ENCODE measurements around the gene CFAP77.

Gene CFAP77

GRCh38 chr9:132590037-132590317 lies 180.0 kb downstream of the CFAP77 start:
- peaks cover 62% of the 10 kb centered on the region for H3K27me3 ChIP-seq (ENCODE audit: insufficient read depth, poor library complexity, severe bottlenecking)
- H3K4me3 ChIP-seq (replicated peaks; ENCODE audit: insufficient read depth, low read length) = no peak overlapping the region
- no peak overlapping the region for H3K27ac ChIP-seq (replicated peaks)
- no peak for DNase-seq (ENCODE audit: low read depth in 1 of 2, low spot score in 1 of 2)
- no peak for TF ChIP-seq SPI1 (IDR thresholded peaks at IDR 0.05; ENCODE audit: borderline replicate concordance, low read depth)
- no peak for TF ChIP-seq GABPA (IDR thresholded peaks at IDR 0.05; ENCODE audit: low read depth)

DNA sequence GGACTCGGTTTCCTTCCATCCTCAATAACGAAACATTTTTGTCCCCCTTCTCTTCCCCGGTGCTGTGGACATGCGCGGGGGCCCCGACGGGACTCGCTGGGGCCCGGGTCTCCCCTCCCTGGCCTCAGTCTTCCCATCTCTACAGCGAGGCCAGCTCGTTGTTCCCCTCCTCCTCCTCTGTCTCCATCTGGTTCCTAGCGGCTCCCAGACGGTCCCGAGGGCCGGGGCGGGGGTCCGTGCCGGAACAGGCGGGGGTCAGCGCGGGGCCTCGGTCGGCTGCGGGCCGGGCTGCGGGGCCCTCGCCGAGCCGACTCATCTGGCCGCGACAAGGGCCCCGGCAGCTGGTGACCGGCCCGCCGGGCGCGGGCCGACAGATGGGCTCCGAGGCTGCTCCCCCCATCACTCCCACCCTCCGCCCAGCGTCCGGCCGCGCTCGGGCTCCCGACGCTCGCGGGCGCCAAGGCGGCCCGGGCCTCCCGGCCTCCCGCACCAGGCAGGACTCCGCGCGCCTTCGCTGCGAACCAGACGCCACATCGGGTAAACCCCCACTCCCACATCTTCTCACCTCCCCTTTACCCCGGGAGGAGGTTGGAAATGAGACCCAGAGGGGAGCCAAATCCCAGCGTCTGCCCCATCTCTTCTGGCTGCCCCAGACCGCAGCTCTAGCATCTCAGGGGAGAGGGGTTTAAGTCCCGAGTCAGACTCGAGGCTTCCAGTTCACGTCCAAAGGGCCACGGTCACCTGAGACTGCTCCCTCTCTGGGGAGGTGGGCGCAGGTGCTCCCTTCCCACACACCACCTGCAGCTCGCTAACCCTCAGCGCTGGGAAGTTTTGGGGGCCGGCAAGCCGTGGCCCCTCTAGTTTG lies 180.5 kb downstream of the CFAP77 start:
- no peak for TF ChIP-seq CTCF (IDR thresholded peaks at IDR 0.05; ENCODE audit: insufficient read depth, low read length)
- TF ChIP-seq, protein P1, sequence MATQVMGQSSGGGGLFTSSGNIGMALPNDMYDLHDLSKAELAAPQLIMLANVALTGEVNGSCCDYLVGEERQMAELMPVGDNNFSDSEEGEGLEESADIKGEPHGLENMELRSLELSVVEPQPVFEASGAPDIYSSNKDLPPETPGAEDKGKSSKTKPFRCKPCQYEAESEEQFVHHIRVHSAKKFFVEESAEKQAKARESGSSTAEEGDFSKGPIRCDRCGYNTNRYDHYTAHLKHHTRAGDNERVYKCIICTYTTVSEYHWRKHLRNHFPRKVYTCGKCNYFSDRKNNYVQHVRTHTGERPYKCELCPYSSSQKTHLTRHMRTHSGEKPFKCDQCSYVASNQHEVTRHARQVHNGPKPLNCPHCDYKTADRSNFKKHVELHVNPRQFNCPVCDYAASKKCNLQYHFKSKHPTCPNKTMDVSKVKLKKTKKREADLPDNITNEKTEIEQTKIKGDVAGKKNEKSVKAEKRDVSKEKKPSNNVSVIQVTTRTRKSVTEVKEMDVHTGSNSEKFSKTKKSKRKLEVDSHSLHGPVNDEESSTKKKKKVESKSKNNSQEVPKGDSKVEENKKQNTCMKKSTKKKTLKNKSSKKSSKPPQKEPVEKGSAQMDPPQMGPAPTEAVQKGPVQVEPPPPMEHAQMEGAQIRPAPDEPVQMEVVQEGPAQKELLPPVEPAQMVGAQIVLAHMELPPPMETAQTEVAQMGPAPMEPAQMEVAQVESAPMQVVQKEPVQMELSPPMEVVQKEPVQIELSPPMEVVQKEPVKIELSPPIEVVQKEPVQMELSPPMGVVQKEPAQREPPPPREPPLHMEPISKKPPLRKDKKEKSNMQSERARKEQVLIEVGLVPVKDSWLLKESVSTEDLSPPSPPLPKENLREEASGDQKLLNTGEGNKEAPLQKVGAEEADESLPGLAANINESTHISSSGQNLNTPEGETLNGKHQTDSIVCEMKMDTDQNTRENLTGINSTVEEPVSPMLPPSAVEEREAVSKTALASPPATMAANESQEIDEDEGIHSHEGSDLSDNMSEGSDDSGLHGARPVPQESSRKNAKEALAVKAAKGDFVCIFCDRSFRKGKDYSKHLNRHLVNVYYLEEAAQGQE (IDR thresholded peaks at IDR 0.05; ENCODE audit: insufficient replicate concordance, low read depth) = no peak
- no peak for TF ChIP-seq POLR2AphosphoS5 (IDR thresholded peaks at IDR 0.05; ENCODE audit: low read depth)
- no peak for TF ChIP-seq GABPA (IDR thresholded peaks at IDR 0.05; ENCODE audit: low read depth)
- no peak for TF ChIP-seq SPI1 (IDR thresholded peaks at IDR 0.05; ENCODE audit: borderline replicate concordance, low read depth)
- Histone ChIP-seq H3K4me3 (replicated peaks; ENCODE audit: insufficient read depth, low read length) (no peak overlapping the region), H3K27me3 (ENCODE audit: insufficient read depth, poor library complexity, severe bottlenecking) (peaks cover 56% of the 10 kb centered on the region), H3K27ac (replicated peaks) (no peak overlapping the region)
- DNase-seq (ENCODE audit: low read depth in 1 of 2, low spot score in 1 of 2) = no peak

DNA sequence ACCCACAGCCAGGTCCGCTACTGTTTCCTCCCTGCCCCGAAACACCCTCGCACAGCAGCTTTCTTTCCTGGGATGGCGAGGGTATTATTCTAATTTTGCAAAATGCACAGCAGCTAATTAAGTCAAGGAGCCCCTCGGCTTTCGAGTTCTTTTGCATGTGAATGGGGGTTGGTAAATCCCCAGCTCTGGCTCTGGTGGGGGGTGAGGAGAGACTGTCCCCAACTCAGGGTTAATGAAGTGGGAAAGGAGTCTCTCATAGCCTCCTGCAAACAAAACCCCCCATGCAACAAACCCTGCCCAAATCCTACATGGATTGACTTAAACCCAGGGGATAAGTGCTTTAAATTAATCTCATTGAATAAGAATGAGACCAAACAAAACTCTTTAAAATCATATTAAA lies 181.2 kb downstream of the CFAP77 start:
- Histone ChIP-seq H3K27ac (replicated peaks) (no peak overlapping the region), H3K4me3 (replicated peaks; ENCODE audit: insufficient read depth, low read length) (no peak overlapping the region), H3K27me3 (ENCODE audit: insufficient read depth, poor library complexity, severe bottlenecking) (peaks cover 50% of the 10 kb centered on the region)
- no peak for DNase-seq (ENCODE audit: low read depth in 1 of 2, low spot score in 1 of 2)
- no peak for TF ChIP-seq GABPA (IDR thresholded peaks at IDR 0.05; ENCODE audit: low read depth)
- no peak for TF ChIP-seq POLR2AphosphoS5 (IDR thresholded peaks at IDR 0.05; ENCODE audit: low read depth)
- TF ChIP-seq SPI1 (IDR thresholded peaks at IDR 0.05; ENCODE audit: borderline replicate concordance, low read depth) = no peak
- TF ChIP-seq CTCF (IDR thresholded peaks at IDR 0.05; ENCODE audit: insufficient read depth, low read length) = no peak
- TF ChIP-seq, protein P1 (IDR thresholded peaks at IDR 0.05; ENCODE audit: insufficient replicate concordance, low read depth) = no peak

DNA sequence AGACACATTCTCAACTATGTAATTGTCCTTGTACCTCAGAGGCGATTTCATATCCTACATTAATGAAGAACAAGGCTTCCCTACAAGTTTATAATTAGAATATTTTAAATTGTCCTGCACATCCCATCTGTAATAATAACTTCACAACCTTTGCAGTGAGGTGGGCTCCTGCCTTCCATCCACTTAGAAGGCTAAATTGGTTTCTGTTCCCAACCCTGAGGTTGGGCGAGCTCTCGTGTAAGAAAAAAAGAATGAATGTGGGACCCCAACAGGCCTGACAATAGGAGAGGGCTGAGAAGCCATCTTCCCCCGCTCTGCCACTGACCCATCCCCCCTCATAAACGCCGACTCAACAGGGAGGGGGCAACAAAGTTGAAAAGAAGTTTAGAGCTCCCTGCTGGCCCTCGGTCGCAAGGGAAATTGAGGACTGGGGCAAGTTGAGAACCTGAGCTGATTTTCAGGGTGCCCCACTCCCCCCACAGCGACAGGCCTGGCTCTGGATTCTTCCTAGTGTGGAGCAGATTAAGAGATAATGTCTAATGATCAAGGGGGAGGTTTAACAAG lies 181.8 kb downstream of the CFAP77 start:
- no peak overlapping the region for H3K4me3 ChIP-seq (replicated peaks; ENCODE audit: insufficient read depth, low read length)
- no peak overlapping the region for H3K27ac ChIP-seq (replicated peaks)
- peaks cover 44% of the 10 kb centered on the region for H3K27me3 ChIP-seq (ENCODE audit: insufficient read depth, poor library complexity, severe bottlenecking)
- TF ChIP-seq GABPA (IDR thresholded peaks at IDR 0.05; ENCODE audit: low read depth) = no peak
- TF ChIP-seq CTCF (IDR thresholded peaks at IDR 0.05; ENCODE audit: insufficient read depth, low read length) = no peak
- no peak for TF ChIP-seq SPI1 (IDR thresholded peaks at IDR 0.05; ENCODE audit: borderline replicate concordance, low read depth)
- no peak for TF ChIP-seq POLR2AphosphoS5 (IDR thresholded peaks at IDR 0.05; ENCODE audit: low read depth)
- no peak for DNase-seq (ENCODE audit: low read depth in 1 of 2, low spot score in 1 of 2)
